Body of pancreas (tissue), 4 donors: ENCODE results near the gene USP54.

ENCODE experiments used
- CTCF ChIP-seq, 7 experiments: fragments of 450-650 bp in 4 of 7; fragments of 200-600 bp in 3 of 7; sonication (generic) in 3 of 7; IDR thresholded peaks; one replicate each; pipeline ENCODE4 v1.5.1; 2016 to 2019; ENCODE audit warnings: antibody characterized with exemption in 7 of 7
- POLR2A ChIP-seq, 3 donors: fragments of 450-650 bp; IDR thresholded peaks; one replicate each; pipeline ENCODE4 v1.6.1; 2016; ENCODE audit warnings: antibody characterized with exemption in 3 of 3, mild to moderate bottlenecking in 2 of 3

- TF ChIP-seq POLR2A (IDR thresholded peaks at IDR 0.05) = no peak
- no peak for TF ChIP-seq CTCF (IDR thresholded peaks at IDR 0.05)
These were observed at the start of gene USP54 for GRCh38 chr10:73590881-73591799.
